HCT116 (cell line): ENCODE measurements around the gene RPL28. TPM values are rescaled to one million over a fixed set of nuclear protein-coding genes. Genes with fewer than 3 reads are reported as not detected.
"Not testable (repeated sequence)": the region's sequence is repeated elsewhere in the genome, so short reads cannot be mapped to it uniquely, and the experiment has no call there.

ENCODE experiments used
- ATAC-seq: fragments of 200-7000 bp; cut with Tn5 transposase; 2 replicates; pipeline ENCODE4 v1.9.1; 2020; ENCODE audit warnings: mild to moderate bottlenecking, moderate library complexity
- BruUV-seq: library from RNA; stranded (reverse); fragments of 400-500 nt; replicated peaks from 2 replicates; lab custom pipeline; 2021; lab: Mats Ljungman, UMichigan
- CTCF ChIA-PET: fragments of 300-600 bp; sonication (Branson Sonifier 250); formaldehyde crosslinking; loops from one replicate; lab custom pipeline; 2021; ENCODE audit warnings: antibody characterized with exemption; lab: Charles Lee
- POLR2A ChIA-PET: fragments of 300-600, 350-600 bp; sonication (Branson Sonifier 250); formaldehyde crosslinking; loops from one replicate; lab custom pipeline; 2021; ENCODE audit warnings: antibody characterized with exemption; lab: Charles Lee
- RAD21 ChIA-PET, 2 experiments: fragments of 300-600 bp; sonication (Branson Sonifier 250); formaldehyde crosslinking; loops; one replicate each; lab custom pipeline; 2023; ENCODE audit warnings: low total read pairs in 2 of 2; ENCODE audit not compliant: uncharacterized antibody in 2 of 2, unreplicated experiment in 2 of 2, low non-redundant PET in 1 of 2; lab: Charles Lee
- DNase-seq: peaks from one replicate; pipeline ENCODE4 v3.0.0-alpha.2; 2010; ENCODE audit warnings: low read depth, low spot score
- H2AFZ ChIP-seq: fragments of 200-600 bp; shearing (Covaris generic), sonication (generic); 2 replicates; pipeline ENCODE4 v1.6.1; 2017; ENCODE audit warnings: low read depth, mixed run types, mixed read lengths, antibody characterized with exemption, low read length; ENCODE audit not compliant: poor library complexity, severe bottlenecking
- H3K27ac ChIP-seq: 2 replicates; pipeline ENCODE4 v1.5.1; 2012; ENCODE audit warnings: low read depth, low read length
- H3K27me3 ChIP-seq: fragments of 200-600 bp; sonication (generic); 2 replicates; pipeline ENCODE4 v1.6.1; 2016; ENCODE audit warnings: mixed run types, low read length, mixed read lengths; ENCODE audit not compliant: insufficient read depth
- H3K36me3 ChIP-seq, 2 experiments: fragments of 200-500 bp in 1 of 2; fragments of 200-600 bp in 1 of 2; sonication (Bioruptor generic) in 1 of 2; sonication (generic) in 1 of 2; 2 replicates each; pipeline versions ENCODE4 v1.5.1 to v1.6.1; 2014 to 2016; ENCODE audit warnings: low read length in 2 of 2, inconsistent platforms in 1 of 2, mixed read lengths in 1 of 2, mixed run types in 1 of 2; ENCODE audit not compliant: insufficient read depth in 2 of 2, control insufficient read depth in 1 of 2
- H3K4me1 ChIP-seq, 2 experiments: fragments of 200-600 bp in 1 of 2; sonication (generic) in 1 of 2; 2 replicates each; pipeline versions ENCODE4 v1.5.1 to v1.6.1; 2012 to 2017; ENCODE audit warnings: low read length in 2 of 2, inconsistent platforms in 1 of 2, mild to moderate bottlenecking in 1 of 2, mixed read lengths in 1 of 2, mixed run types in 1 of 2, moderate library complexity in 1 of 2; ENCODE audit not compliant: insufficient read depth in 2 of 2, control insufficient read depth in 1 of 2
- H3K4me2 ChIP-seq: fragments of 200-600 bp; sonication (generic); 2 replicates; pipeline ENCODE4 v1.6.1; 2017; ENCODE audit warnings: mixed run types, low read length, mixed read lengths
- H3K4me3 ChIP-seq, 2 experiments: fragments of 200-600 bp in 1 of 2; sonication (generic) in 1 of 2; replicated peaks in 1 of 2; 2 replicates each; pipeline ENCODE4 v1.5.1; 2011 to 2016; ENCODE audit warnings: low read length in 2 of 2, control low read depth in 1 of 2, low read depth in 1 of 2, mild to moderate bottlenecking in 1 of 2, mixed read lengths in 1 of 2, mixed run types in 1 of 2
- H3K79me2 ChIP-seq: fragments of 200-600 bp; sonication (generic); 2 replicates; pipeline ENCODE4 v1.6.1; 2017; ENCODE audit warnings: mild to moderate bottlenecking, mixed run types, low read length, moderate library complexity, mixed read lengths; ENCODE audit not compliant: insufficient read depth
- H3K9ac ChIP-seq: fragments of 200-600 bp; sonication (generic); 2 replicates; pipeline ENCODE4 v1.6.1; 2016; ENCODE audit warnings: low read length, mixed read lengths
- H3K9me2 ChIP-seq: fragments of 200-600 bp; sonication (generic), shearing (Covaris generic); 2 replicates; pipeline ENCODE4 v1.6.1; 2017; ENCODE audit warnings: mixed run types, mild to moderate bottlenecking, moderate library complexity; ENCODE audit not compliant: insufficient read depth
- H3K9me3 ChIP-seq, 2 experiments: fragments of 200-500 bp in 1 of 2; fragments of 200-600 bp in 1 of 2; sonication (Bioruptor generic) in 1 of 2; sonication (generic) in 1 of 2; 2 replicates each; pipeline ENCODE4 v1.6.1; 2014 to 2017; ENCODE audit warnings: low read length in 2 of 2, mixed read lengths in 2 of 2, inconsistent platforms in 1 of 2, low read depth in 1 of 2, mild to moderate bottlenecking in 1 of 2, mixed run types in 1 of 2, moderate library complexity in 1 of 2; ENCODE audit not compliant: control insufficient read depth in 1 of 2, insufficient read depth in 1 of 2
- H4K20me1 ChIP-seq: fragments of 200-600 bp; sonication (generic), shearing (Covaris generic); 2 replicates; pipeline ENCODE4 v1.6.1; 2017; ENCODE audit warnings: mixed run types, mild to moderate bottlenecking, moderate library complexity; ENCODE audit not compliant: insufficient read depth
- CEBPB ChIP-seq: IDR thresholded peaks from 2 replicates; pipeline ENCODE4 v1.6.1; 2012; ENCODE audit warnings: low read depth
- EZH2phosphoT487 ChIP-seq: fragments of 200-600 bp; IDR thresholded peaks from 2 replicates; pipeline ENCODE4 v1.6.1; 2018; ENCODE audit warnings: antibody characterized with exemption, borderline replicate concordance
- POLR2A ChIP-seq: IDR thresholded peaks from 2 replicates; pipeline ENCODE4 v1.7.0; 2011; ENCODE audit warnings: borderline replicate concordance; ENCODE audit not compliant: insufficient read depth, insufficient read length; ENCODE audit errors: extremely low read depth
- SIN3A ChIP-seq: IDR thresholded peaks from 2 replicates; pipeline ENCODE4 v1.6.1; 2012; ENCODE audit warnings: low read depth
- SP1 ChIP-seq: IDR thresholded peaks from 2 replicates; pipeline ENCODE4 v1.6.1; 2012; ENCODE audit warnings: low read depth
- intact Hi-C: fragments of 100-400 bp; cut with micrococcal nuclease; formaldehyde crosslinking; loops from 2 replicates; pipeline ENCODE4 v1.10.0; 2022
- total RNA-seq: library from RNA; stranded (reverse); gene quantifications from one replicate; pipeline ENCODE4 v1.2.1, GENCODE V29; 2021; ENCODE audit not compliant: unreplicated experiment

Gene RPL28
- total RNA-seq, 1 experiment from 2014 or later, result 3,050 TPM

- CTCF ChIA-PET, H3K9me2 ChIP-seq, H3K9me3 ChIP-seq, ATAC-seq, H3K27me3 ChIP-seq, H3K4me2 ChIP-seq, H3K4me3 ChIP-seq, intact Hi-C loops, BruUV-seq, RAD21 ChIA-PET, H2AFZ ChIP-seq, DNase-seq, H3K9ac ChIP-seq, H3K27ac ChIP-seq: not testable (repeated sequence)
- POLR2A ChIA-PET, result interaction anchor here (0.5 kb wide), 1 partner anchor 242 kb away, joined by 4 read pairs; no protein-coding TSS in a partner anchor
- H3K4me1 ChIP-seq, result peaks cover 6 to 11% of the 10 kb centered on the region in 2 experiments
- peaks cover 43% of the 10 kb centered on the region for H3K79me2 ChIP-seq
- H4K20me1 ChIP-seq, result peaks cover 23% of the 10 kb centered on the region; the same call in 1 of the 2 replicates
- H3K36me3 ChIP-seq, result peaks cover 41 to 49% of the 10 kb centered on the region in 2 experiments
Measured at GRCh38 chr19:55401390-55401789, 15.7 kb downstream of the RPL28 start.

- Histone ChIP-seq H3K27ac (peak overlapping the region; percentile 26; the same call in 1 of the 2 replicates), H3K4me3 (no peak overlapping the region)
- POLR2A ChIA-PET, result interaction anchor here (0.8 to 1.5 kb wide), 2 partner anchors 9 to 12 kb away, joined by 3 to 5 read pairs; no protein-coding TSS in a partner anchor
Measured at GRCh38 chr19:55402509-55402908, 16.8 kb downstream of the RPL28 start.

More at GRCh38 chr19:55402509-55402908, 16.8 kb downstream of the RPL28 start:
- peaks cover 41 to 54% of the 10 kb centered on the region in 2 experiments for H3K36me3 ChIP-seq
- no peak overlapping the region for H3K4me2 ChIP-seq
- peaks cover 7 to 15% of the 10 kb centered on the region in 2 experiments for H3K4me1 ChIP-seq
- H3K9ac ChIP-seq, result no peak overlapping the region
- no peaks in the 10 kb centered on the region for H3K27me3 ChIP-seq
- ATAC-seq (no peak), DNase-seq (no peak)
- CTCF ChIA-PET, result no interaction called here
- intact Hi-C loops, result no loop called here
- BruUV-seq, result no TSS peak
- H3K9me3 ChIP-seq, result no peaks in the 10 kb centered on the region
- RAD21 ChIA-PET, result no interaction called here
- no peaks in the 10 kb centered on the region for H3K9me2 ChIP-seq
- peaks cover 54% of the 10 kb centered on the region for H3K79me2 ChIP-seq
- TF ChIP-seq CEBPB, result no peak
- no peak for TF ChIP-seq SP1
- no peak for TF ChIP-seq POLR2A
- no peak for TF ChIP-seq EZH2phosphoT487
- TF ChIP-seq SIN3A, result no peak
- H2AFZ ChIP-seq, result no peak overlapping the region
- H4K20me1 ChIP-seq, result peaks cover 23% of the 10 kb centered on the region; the same call in 1 of the 2 replicates
